IPS DF 6.9 (cell line): Measurements from ENCODE around the gene CCDC18.
A peak's percentile ranks its signal among the peaks of the same experiment; 100 is the strongest.

Experiments used
- DNase-seq: peaks from one replicate; pipeline ENCODE4 v3.0.0-alpha.2; 2013; ENCODE audit warnings: low read depth, low spot score
- H3K27ac ChIP-seq: one replicate; pipeline ENCODE4 v1.5.1; 2013; ENCODE audit warnings: low read length, control low read depth
- H3K27me3 ChIP-seq: 2 replicates; pipeline ENCODE4 v1.6.1; 2013; ENCODE audit warnings: mild to moderate bottlenecking, low read length; ENCODE audit not compliant: control insufficient read depth, insufficient read depth
- H3K36me3 ChIP-seq: 2 replicates; pipeline ENCODE4 v1.6.1; 2013; ENCODE audit warnings: low read length; ENCODE audit not compliant: control insufficient read depth, insufficient read depth
- H3K4me1 ChIP-seq: 2 replicates; pipeline ENCODE4 v1.6.1; 2013; ENCODE audit warnings: low read length; ENCODE audit not compliant: control insufficient read depth, insufficient read depth
- H3K4me3 ChIP-seq: 2 replicates; pipeline ENCODE4 v1.5.1; 2013; ENCODE audit warnings: mild to moderate bottlenecking, low read length
- H3K9me3 ChIP-seq: 2 replicates; pipeline ENCODE4 v1.6.1; 2013; ENCODE audit warnings: low read length, inconsistent platforms; ENCODE audit not compliant: control insufficient read depth, insufficient read depth
- WGBS: extraction: QIAGEN DNeasy Blood & Tissue Kit; methylation state at CpG from one replicate; pipeline ENCODE4 v1.1.7; 2013; ENCODE audit warnings: mixed read lengths, missing lambda C conversion rate; ENCODE audit not compliant: insufficient read length, insufficient coverage; 5-methylcytosine and 5-hydroxymethylcytosine counted together

CCDC18 gene

DNA sequence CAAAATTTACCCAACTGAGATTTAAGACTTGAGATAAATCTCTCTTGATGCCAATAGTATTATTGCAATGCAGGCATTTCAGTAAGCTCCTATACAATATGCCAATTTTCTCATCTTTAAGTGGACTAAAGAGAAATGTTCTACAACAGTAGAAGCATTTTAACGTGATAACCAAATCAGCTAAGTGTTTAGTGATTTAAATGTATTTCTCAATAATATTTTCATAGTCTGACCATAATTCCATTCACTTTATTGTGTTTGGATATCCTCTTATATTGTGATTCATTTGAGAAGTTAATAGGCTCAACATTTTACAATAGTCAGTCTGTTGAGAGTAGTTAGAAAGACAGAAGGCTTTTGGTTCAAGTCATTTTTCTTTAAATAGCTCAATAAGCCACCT lies 120.6 kb downstream of the CCDC18 start:
- WGBS = no CpG with 5 or more reads among the region's 1 CpG
- Histone ChIP-seq H3K27ac (no peak overlapping the region), H3K4me3 (no peak overlapping the region), H3K4me1 (peaks cover 3% of the 10 kb centered on the region), H3K27me3 (no peaks in the 10 kb centered on the region), H3K36me3 (no peaks in the 10 kb centered on the region), H3K9me3 (no peaks in the 10 kb centered on the region)
- no peak for DNase-seq

DNA sequence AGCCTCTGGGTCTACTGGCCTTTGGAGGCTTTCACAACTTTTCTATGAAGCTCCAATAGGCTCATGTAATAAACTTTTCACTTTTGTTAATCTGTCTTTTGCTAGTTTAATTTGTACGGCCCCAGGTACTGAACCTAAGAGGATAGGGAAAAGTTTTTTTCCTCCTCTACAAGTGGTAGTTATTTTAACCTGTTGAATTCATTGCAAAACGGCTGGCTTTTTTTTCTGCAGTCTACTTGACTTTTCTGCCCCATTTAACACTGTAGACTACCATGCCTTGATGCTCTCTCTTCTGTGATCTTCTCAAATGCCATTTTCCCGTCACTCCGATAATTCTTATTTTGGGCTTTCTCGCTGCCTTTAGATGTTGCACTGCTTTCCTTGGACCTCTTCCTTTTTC lies 121.6 kb downstream of the CCDC18 start:
- Histone ChIP-seq H3K9me3 (no peaks in the 10 kb centered on the region), H3K4me1 (no peaks in the 10 kb centered on the region; the same call in 1 of the 2 replicates), H3K4me3 (no peak overlapping the region), H3K27me3 (no peaks in the 10 kb centered on the region), H3K27ac (no peak overlapping the region), H3K36me3 (no peaks in the 10 kb centered on the region)
- DNase-seq = no peak
- WGBS = no CpG with 5 or more reads among the region's 5 CpGs

GRCh38 chr1:93304716-93305138 lies 124.2 kb downstream of the CCDC18 start:
- no CpG with 5 or more reads among the region's 2 CpGs for WGBS
- DNase-seq = peak; percentile 50
- H3K4me3 ChIP-seq = no peak overlapping the region
- H3K4me1 ChIP-seq = no peaks in the 10 kb centered on the region
- H3K36me3 ChIP-seq = no peaks in the 10 kb centered on the region
- H3K9me3 ChIP-seq = no peaks in the 10 kb centered on the region
- H3K27ac ChIP-seq = no peak overlapping the region
- H3K27me3 ChIP-seq = no peaks in the 10 kb centered on the region

DNA sequence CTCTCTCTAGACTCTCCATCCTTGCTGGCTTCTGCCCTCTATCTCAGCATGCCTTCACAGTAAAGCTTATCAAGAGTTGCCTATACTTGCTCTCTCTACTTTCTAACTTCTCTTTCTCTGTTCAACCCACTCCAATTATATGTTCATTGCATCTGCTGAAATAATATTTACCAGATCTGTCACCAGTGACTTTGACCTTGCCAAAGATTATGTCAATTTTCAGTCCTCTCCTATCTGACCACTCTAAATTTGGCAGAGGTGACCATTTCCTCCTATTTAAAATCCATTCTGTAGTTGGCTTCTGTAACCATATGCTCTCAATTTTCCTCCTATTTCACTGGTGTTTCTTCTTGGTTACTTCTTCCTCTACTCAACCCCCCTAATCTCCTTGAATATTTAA lies 126.4 kb downstream of the CCDC18 start:
- no peaks in the 10 kb centered on the region for H3K9me3 ChIP-seq
- DNase-seq = no peak

DNA sequence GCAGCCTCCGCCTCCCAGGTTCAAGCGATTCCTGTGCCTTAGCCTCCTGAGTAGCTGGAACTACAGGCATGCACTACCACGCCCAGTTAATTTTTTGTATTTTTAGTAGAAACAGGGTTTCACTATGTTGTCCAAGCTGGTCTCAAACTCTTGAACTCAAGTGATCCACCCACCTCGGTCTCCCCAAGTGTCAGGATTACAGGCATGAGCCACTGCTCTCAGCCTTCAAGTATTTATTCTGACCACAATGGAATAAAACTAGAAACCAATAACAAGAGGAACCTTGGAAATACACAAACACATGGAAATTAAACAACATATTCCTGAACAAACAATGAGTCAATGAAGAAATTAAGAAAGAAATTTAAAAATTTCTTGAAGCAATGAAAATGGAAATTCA lies 132.5 kb downstream of the CCDC18 start:
- Histone ChIP-seq H3K4me3 (no peak overlapping the region), H3K4me1 (no peaks in the 10 kb centered on the region), H3K36me3 (no peaks in the 10 kb centered on the region), H3K9me3 (no peaks in the 10 kb centered on the region), H3K27me3 (no peaks in the 10 kb centered on the region), H3K27ac (no peak overlapping the region)
- WGBS = no CpG with 5 or more reads among the region's 4 CpGs
- DNase-seq = no peak

More for the DNA sequence above, 126.4 kb downstream of the CCDC18 start:
- Histone ChIP-seq H3K4me1 (no peaks in the 10 kb centered on the region), H3K36me3 (no peaks in the 10 kb centered on the region), H3K27me3 (no peaks in the 10 kb centered on the region), H3K27ac (no peak overlapping the region), H3K4me3 (no peak overlapping the region)

- H3K9me3 ChIP-seq = no peaks in the 10 kb centered on the region; the same call in 1 of the 2 replicates
- no peaks in the 10 kb centered on the region for H3K27me3 ChIP-seq
- DNase-seq = no peak
- H3K36me3 ChIP-seq = no peaks in the 10 kb centered on the region
- H3K4me1 ChIP-seq = no peaks in the 10 kb centered on the region
- no peak overlapping the region for H3K27ac ChIP-seq
- no peak overlapping the region for H3K4me3 ChIP-seq
- WGBS = no CpG with 5 or more reads among the region's 2 CpGs
Measured at GRCh38 chr1:93317207-93317606, 136.7 kb downstream of the CCDC18 start.

- H3K27me3 ChIP-seq = no peaks in the 10 kb centered on the region
- 100% methylated on average over 1 of the region's 2 CpGs for WGBS
- no peaks in the 10 kb centered on the region for H3K4me1 ChIP-seq
- no peak overlapping the region for H3K4me3 ChIP-seq
- H3K9me3 ChIP-seq = no peaks in the 10 kb centered on the region; the same call in 1 of the 2 replicates
- H3K36me3 ChIP-seq = no peaks in the 10 kb centered on the region
- no peak for DNase-seq
- H3K27ac ChIP-seq = no peak overlapping the region
Measured at GRCh38 chr1:93317943-93318342, 137.4 kb downstream of the CCDC18 start.

DNA sequence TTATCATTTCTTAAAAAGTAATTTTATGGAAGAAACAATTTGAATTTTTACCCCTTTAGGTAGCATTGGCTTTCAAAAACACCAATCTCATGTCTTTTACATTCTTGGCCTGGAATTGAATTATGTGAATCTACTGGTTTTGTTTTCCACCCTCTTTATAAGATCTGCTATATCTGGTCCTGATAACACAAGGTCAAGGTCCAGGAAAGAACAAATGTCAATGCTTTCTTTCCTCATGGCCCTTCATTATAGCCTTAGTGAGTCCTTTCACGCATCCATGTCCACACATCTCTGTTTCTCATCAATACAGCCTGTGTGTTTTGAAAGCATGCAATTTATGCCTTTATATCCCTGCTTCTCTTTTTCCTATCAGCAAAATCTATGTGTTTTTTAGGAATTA lies 141.2 kb downstream of the CCDC18 start:
- no CpG with 5 or more reads among the region's 1 CpG for WGBS
- Histone ChIP-seq H3K27me3 (no peaks in the 10 kb centered on the region), H3K4me3 (no peak overlapping the region), H3K36me3 (no peaks in the 10 kb centered on the region), H3K27ac (no peak overlapping the region), H3K9me3 (no peaks in the 10 kb centered on the region; the same call in 1 of the 2 replicates), H3K4me1 (no peaks in the 10 kb centered on the region)
- no peak for DNase-seq

- Histone ChIP-seq H3K36me3 (no peaks in the 10 kb centered on the region), H3K27me3 (no peaks in the 10 kb centered on the region), H3K27ac (no peak overlapping the region), H3K9me3 (no peaks in the 10 kb centered on the region; the same call in 1 of the 2 replicates), H3K4me1 (no peaks in the 10 kb centered on the region), H3K4me3 (no peak overlapping the region)
- no CpG with 5 or more reads among the region's 3 CpGs for WGBS
- no peak for DNase-seq
Measured at GRCh38 chr1:93322349-93322748, 141.8 kb downstream of the CCDC18 start.

GRCh38 chr1:93323185-93323820 lies 142.8 kb downstream of the CCDC18 start:
- no peak for DNase-seq
- Histone ChIP-seq H3K36me3 (no peaks in the 10 kb centered on the region), H3K4me1 (no peaks in the 10 kb centered on the region), H3K27ac (no peak overlapping the region), H3K9me3 (no peaks in the 10 kb centered on the region; the same call in 1 of the 2 replicates), H3K4me3 (no peak overlapping the region), H3K27me3 (no peaks in the 10 kb centered on the region)
- no CpG with 5 or more reads among the region's 3 CpGs for WGBS
